Measurements from ENCODE around the gene TRIM54.

TRIM54 gene

DNA sequence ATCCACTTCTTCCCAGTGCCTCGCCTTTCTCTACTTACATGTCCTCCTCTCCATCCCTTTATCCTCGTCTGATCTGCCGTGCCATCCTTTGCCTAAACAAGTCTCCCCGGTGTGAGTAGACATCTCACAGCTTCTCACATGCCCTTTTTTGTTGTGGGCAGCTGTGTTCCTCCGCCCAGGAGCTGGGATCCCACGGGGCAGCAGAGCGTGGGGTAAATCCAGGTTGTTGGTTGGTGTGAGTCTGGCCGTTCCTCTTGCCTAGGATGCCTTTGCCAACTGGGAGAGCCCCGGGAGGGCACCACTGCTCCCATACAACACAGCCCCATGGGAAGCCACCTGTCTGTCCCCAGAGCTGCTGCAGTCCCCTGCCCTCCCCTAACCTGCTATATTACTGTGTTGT lies 41.8 kb upstream of the TRIM54 start:
- TF ChIP-seq, protein P1, sequence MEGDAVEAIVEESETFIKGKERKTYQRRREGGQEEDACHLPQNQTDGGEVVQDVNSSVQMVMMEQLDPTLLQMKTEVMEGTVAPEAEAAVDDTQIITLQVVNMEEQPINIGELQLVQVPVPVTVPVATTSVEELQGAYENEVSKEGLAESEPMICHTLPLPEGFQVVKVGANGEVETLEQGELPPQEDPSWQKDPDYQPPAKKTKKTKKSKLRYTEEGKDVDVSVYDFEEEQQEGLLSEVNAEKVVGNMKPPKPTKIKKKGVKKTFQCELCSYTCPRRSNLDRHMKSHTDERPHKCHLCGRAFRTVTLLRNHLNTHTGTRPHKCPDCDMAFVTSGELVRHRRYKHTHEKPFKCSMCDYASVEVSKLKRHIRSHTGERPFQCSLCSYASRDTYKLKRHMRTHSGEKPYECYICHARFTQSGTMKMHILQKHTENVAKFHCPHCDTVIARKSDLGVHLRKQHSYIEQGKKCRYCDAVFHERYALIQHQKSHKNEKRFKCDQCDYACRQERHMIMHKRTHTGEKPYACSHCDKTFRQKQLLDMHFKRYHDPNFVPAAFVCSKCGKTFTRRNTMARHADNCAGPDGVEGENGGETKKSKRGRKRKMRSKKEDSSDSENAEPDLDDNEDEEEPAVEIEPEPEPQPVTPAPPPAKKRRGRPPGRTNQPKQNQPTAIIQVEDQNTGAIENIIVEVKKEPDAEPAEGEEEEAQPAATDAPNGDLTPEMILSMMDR (IDR thresholded peaks at IDR 0.05; ENCODE audit: borderline replicate concordance, control extremely low read depth, extremely low read depth, insufficient read depth, missing control alignments): no peak
- in situ Hi-C loops (cut with MboI; ENCODE audit: low sequenced_read_pairs, unreplicated experiment): no loop called here
- no peak for DNase-seq (ENCODE audit: low spot score)

DNA sequence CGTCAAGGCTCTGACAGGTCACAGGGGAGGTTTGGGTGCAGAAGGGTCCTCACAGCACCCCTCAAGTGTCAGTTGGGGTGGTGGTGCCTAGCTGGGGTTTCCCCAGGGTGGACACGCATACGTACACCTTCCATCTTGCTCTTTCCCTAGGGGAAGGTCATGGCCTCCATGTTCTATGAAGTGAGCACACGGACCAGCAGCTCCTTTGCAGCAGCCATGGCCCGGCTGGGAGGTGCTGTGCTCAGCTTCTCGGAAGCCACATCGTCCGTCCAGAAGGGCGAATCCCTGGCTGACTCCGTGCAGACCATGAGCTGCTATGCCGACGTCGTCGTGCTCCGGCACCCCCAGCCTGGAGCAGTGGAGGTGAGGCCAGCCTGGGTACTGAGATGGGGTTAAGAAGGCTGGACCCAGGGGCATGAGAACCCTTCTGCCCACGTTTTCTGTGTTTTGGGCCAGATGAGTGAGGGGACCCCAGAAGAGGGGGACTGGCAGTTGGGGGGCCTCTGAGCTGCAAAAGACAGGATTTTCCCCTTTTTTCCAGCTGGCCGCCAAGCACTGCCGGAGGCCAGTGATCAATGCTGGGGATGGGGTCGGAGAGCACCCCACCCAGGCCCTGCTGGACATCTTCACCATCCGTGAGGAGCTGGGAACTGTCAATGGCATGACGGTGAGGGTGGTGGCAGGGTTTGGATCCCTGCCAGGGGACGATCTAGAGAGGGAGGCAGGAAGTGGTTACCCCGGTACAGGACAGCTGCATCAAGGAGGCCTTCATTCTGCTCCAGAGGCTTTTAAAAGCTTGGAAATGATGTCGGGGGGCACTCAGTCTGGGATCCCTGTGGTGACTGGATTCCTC lies 40.2 kb upstream of the TRIM54 start:
- TF ChIP-seq, protein P1 (IDR thresholded peaks at IDR 0.05; ENCODE audit: borderline replicate concordance, control extremely low read depth, extremely low read depth, insufficient read depth, missing control alignments): no peak
- in situ Hi-C loops (cut with MboI; ENCODE audit: low sequenced_read_pairs, unreplicated experiment): no loop called here
- no peak for DNase-seq (ENCODE audit: low spot score)

DNA sequence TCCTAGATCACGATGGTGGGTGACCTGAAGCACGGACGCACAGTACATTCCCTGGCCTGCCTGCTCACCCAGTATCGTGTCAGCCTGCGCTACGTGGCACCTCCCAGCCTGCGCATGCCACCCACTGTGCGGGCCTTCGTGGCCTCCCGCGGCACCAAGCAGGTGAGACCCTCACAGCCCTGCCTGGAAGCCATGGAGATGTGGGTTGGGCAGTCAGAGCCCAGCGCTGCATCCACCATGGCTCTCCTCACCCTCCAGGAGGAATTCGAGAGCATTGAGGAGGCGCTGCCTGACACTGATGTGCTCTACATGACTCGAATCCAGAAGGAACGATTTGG lies 39.6 kb upstream of the TRIM54 start:
- in situ Hi-C loops (cut with MboI; ENCODE audit: low sequenced_read_pairs, unreplicated experiment): no loop called here
- TF ChIP-seq, protein P1 (IDR thresholded peaks at IDR 0.05; ENCODE audit: borderline replicate concordance, control extremely low read depth, extremely low read depth, insufficient read depth, missing control alignments): no peak
- no peak for DNase-seq (ENCODE audit: low spot score)

DNA sequence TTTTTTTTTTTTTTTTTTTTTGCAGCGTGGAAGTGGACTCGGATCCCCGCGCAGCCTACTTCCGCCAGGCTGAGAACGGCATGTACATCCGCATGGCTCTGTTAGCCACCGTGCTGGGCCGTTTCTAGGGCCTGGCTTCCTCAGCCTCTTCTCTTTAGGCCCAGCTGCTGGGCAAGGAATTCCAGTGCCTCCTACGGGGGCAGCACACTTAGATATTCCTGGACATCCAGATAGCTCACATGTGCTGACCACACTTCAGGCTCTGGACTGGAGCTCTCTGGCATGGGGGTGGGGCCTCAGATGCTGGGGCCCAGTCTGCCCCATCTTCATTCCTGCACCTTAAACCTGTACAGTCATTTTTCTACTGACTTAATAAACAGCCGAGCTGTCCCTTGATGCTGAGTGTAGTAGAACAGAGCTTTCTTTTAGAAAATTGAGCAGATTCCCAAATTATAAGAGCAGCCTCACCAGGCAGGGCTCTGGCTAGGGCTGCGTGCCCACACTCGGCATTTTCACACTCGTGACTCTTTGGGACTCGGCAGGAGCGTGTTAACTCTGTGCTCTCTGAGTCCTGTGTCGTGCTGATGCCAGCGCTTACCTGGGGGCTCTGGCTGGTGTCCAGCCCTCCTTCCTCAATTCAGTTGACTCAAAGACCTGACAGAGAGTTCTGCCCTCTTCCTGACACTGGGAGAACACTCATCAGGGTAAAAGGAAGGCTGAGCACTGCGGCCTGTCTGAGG lies 38.7 kb upstream of the TRIM54 start:
- DNase-seq (ENCODE audit: low spot score): no peak
- in situ Hi-C loops (cut with MboI; ENCODE audit: low sequenced_read_pairs, unreplicated experiment): no loop called here
- TF ChIP-seq, protein P1 (IDR thresholded peaks at IDR 0.05; ENCODE audit: borderline replicate concordance, control extremely low read depth, extremely low read depth, insufficient read depth, missing control alignments): no peak

DNA sequence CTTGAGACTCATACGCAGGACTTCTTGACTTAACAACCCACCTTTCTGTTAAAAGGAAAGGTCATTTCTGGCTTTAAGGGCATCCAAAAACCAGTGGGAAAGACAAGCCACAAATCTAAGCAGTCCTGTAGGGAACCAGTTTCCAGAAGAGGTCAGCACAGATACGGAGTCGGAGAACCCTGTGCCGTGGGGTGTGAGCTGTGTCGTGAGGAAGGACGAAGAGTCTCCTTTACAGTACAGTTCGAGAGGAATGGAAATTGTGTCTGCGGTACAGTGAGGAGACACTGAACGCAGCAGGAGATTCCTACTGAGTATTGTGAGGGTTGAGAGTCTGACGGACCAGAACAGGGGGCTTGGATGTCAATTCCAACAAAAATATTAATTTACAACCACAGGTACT lies 37.1 kb upstream of the TRIM54 start:
- in situ Hi-C loops (cut with MboI; ENCODE audit: low sequenced_read_pairs, unreplicated experiment): no loop called here
- DNase-seq (ENCODE audit: low spot score): no peak
- TF ChIP-seq, protein P1 (IDR thresholded peaks at IDR 0.05; ENCODE audit: borderline replicate concordance, control extremely low read depth, extremely low read depth, insufficient read depth, missing control alignments): no peak

DNA sequence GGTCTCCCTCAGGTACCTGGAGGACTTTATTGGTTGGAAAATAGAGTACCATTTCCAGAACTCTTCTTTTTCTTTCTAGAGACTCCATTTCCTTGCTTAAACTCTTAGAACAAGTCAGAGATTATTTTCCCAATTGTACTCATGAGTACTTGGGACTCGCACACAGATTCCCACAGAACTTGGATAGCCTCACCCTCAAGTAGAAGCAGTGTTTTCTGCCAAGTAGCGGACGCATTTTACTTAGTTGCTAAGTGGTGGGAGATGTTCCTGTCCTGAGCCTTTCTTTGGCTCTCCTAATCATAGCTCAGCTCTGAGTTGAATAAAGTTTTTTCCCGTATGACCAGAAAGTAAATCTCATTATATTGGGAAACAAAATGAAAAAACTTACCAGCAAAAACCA lies 36.6 kb upstream of the TRIM54 start:
- in situ Hi-C loops (cut with MboI; ENCODE audit: low sequenced_read_pairs, unreplicated experiment): no loop called here
- DNase-seq (ENCODE audit: low spot score): no peak
- TF ChIP-seq, protein P1 (IDR thresholded peaks at IDR 0.05; ENCODE audit: borderline replicate concordance, control extremely low read depth, extremely low read depth, insufficient read depth, missing control alignments): no peak
